Loucy (cell line): ENCODE data around the gene TRAPPC3L.

Experiments used
- EZH2phosphoT487 ChIP-seq: fragments of 200-600 bp; IDR thresholded peaks from 2 replicates; pipeline ENCODE4 v1.6.1; 2018; ENCODE audit warnings: antibody characterized with exemption, mild to moderate bottlenecking, moderate library complexity, borderline replicate concordance
- TF ChIP-seq, protein P1 (sequence below): fragments of 200-600 bp; sonication (generic); conservative IDR thresholded peaks from 2 replicates; pipeline ENCODE4 v1.5.1; 2014; ENCODE audit warnings: mild to moderate bottlenecking, antibody characterized with exemption, low read length

- no peak for TF ChIP-seq EZH2phosphoT487
- TF ChIP-seq, protein P1, sequence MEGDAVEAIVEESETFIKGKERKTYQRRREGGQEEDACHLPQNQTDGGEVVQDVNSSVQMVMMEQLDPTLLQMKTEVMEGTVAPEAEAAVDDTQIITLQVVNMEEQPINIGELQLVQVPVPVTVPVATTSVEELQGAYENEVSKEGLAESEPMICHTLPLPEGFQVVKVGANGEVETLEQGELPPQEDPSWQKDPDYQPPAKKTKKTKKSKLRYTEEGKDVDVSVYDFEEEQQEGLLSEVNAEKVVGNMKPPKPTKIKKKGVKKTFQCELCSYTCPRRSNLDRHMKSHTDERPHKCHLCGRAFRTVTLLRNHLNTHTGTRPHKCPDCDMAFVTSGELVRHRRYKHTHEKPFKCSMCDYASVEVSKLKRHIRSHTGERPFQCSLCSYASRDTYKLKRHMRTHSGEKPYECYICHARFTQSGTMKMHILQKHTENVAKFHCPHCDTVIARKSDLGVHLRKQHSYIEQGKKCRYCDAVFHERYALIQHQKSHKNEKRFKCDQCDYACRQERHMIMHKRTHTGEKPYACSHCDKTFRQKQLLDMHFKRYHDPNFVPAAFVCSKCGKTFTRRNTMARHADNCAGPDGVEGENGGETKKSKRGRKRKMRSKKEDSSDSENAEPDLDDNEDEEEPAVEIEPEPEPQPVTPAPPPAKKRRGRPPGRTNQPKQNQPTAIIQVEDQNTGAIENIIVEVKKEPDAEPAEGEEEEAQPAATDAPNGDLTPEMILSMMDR = no peak
These were observed 32.0 kb upstream of the TRAPPC3L start for GRCh38 chr6:116577486-116577885.
